HG03159 (cell line): Measurements from ENCODE around the gene PAQR3.

ENCODE experiments used
- ATAC-seq: cut with Tn5 transposase; IDR thresholded peaks from one replicate; pipeline ENCODE4 v1.9.1; 2021; ENCODE audit warnings: mild to moderate bottlenecking, moderate library complexity; ENCODE audit not compliant: unreplicated experiment

The PAQR3 gene

GRCh38 chr4:78863254-78863869, 75.9 kb downstream of the PAQR3 start:
- ATAC-seq: no peak

- no peak for ATAC-seq
Measured at GRCh38 chr4:78862314-78862737, 76.9 kb downstream of the PAQR3 start.
